GM12878 (cell line): ENCODE results near the gene DSTYK. TPM values are rescaled to one million over a fixed set of nuclear protein-coding genes. Genes with fewer than 3 reads are reported as not detected.

Experiments
- ATAC-seq: fragments of 200-7000 bp; cut with Tn5 transposase; 3 replicates; pipeline ENCODE4 v1.9.1; 2020; ENCODE audit warnings: mild to moderate bottlenecking, moderate library complexity
- BruUV-seq: library from RNA; stranded (reverse); fragments of 400-500 nt; replicated peaks from 2 replicates; lab custom pipeline; 2021; lab: Mats Ljungman, UMichigan
- CTCF ChIA-PET: fragments of 300-600 bp; sonication (Branson Sonifier 250); formaldehyde crosslinking; extraction: SDS; loops from one replicate; lab custom pipeline; 2021; ENCODE audit warnings: inconsistent platforms; lab: Yijun Ruan, JAX
- POLR2A ChIA-PET: fragments of 350-600 bp; formaldehyde crosslinking; extraction: SDS; loops from one replicate; lab custom pipeline; 2021; ENCODE audit warnings: inconsistent platforms; lab: Charles Lee
- RAD21 ChIA-PET: fragments of 300-600 bp; sonication (Branson Sonifier 250); formaldehyde crosslinking; loops from one replicate; lab custom pipeline; 2023; ENCODE audit warnings: antibody characterized with exemption; ENCODE audit not compliant: unreplicated experiment; lab: Charles Lee
- SMC1A ChIA-PET: fragments of 300-600 bp; sonication (Branson Sonifier 250); formaldehyde crosslinking; loops from one replicate; lab custom pipeline; 2023; ENCODE audit not compliant: unreplicated experiment, uncharacterized antibody; lab: Charles Lee
- DNase-seq: peaks from one replicate; pipeline ENCODE4 v3.0.0-alpha.2; 2011; ENCODE audit warnings: low read depth, low spot score
- FAIRE-seq: peaks from 3 replicates; lab custom pipeline; 2011; peaks lifted over from hg19 to GRCh38; lab: Jason Lieb, UNC
- H2AFZ ChIP-seq: 2 replicates; pipeline ENCODE4 v1.6.0; 2011; ENCODE audit warnings: low read depth, low read length, control low read depth; ENCODE audit not compliant: control insufficient read depth
- H3K27ac ChIP-seq: 2 replicates; pipeline ENCODE4 v1.5.1; 2011; ENCODE audit warnings: control low read depth; ENCODE audit not compliant: control insufficient read depth, insufficient read depth
- H3K27me3 ChIP-seq, 2 experiments: replicated peaks in 1 of 2; 2 replicates each; pipeline versions ENCODE4 v1.6.0 to v1.6.1; 2011; ENCODE audit warnings: low read length in 1 of 2; ENCODE audit not compliant: control insufficient read depth in 2 of 2, insufficient read depth in 2 of 2
- H3K36me3 ChIP-seq, 2 experiments: 2 replicates each; pipeline ENCODE4 v1.5.1; 2011; ENCODE audit warnings: low read length in 1 of 2; ENCODE audit not compliant: control insufficient read depth in 2 of 2, insufficient read depth in 2 of 2
- H3K4me1 ChIP-seq: 2 replicates; pipeline ENCODE4 v1.6.1; 2011; ENCODE audit warnings: mild to moderate bottlenecking, low read length, moderate library complexity, mixed read lengths; ENCODE audit not compliant: control insufficient read depth, insufficient read depth
- H3K4me2 ChIP-seq: 2 replicates; pipeline ENCODE4 v1.6.0; 2011; ENCODE audit warnings: control low read depth; ENCODE audit not compliant: control insufficient read depth, insufficient read depth
- H3K4me3 ChIP-seq: fragments of 200-600 bp; sonication (generic); 2 replicates; pipeline ENCODE4 v1.5.1; 2016
- H3K79me2 ChIP-seq: 2 replicates; pipeline ENCODE4 v1.6.0; 2011; ENCODE audit warnings: low read length; ENCODE audit not compliant: control insufficient read depth, insufficient read depth
- H3K9ac ChIP-seq: 2 replicates; pipeline ENCODE4 v1.8.0; 2011; ENCODE audit warnings: low read length, control low read depth, mixed read lengths; ENCODE audit not compliant: control insufficient read depth, insufficient read depth
- H3K9me3 ChIP-seq: replicated peaks from 3 replicates; pipeline ENCODE4 v1.5.1; 2011; ENCODE audit warnings: mild to moderate bottlenecking, low read length; ENCODE audit not compliant: control insufficient read depth, insufficient read depth
- H4K20me1 ChIP-seq: 2 replicates; pipeline ENCODE4 v1.6.0; 2011; ENCODE audit not compliant: control insufficient read depth, insufficient read depth
- ATF7 ChIP-seq: fragments of 450-650 bp; IDR thresholded peaks from 2 replicates; pipeline ENCODE4 v1.6.1; 2016; ENCODE audit warnings: low read depth, mild to moderate bottlenecking
- CBX3 ChIP-seq: fragments of 200-600 bp; sonication (generic); IDR thresholded peaks from 2 replicates; pipeline ENCODE4 v1.6.1; 2016; ENCODE audit warnings: low read depth, borderline replicate concordance
- EP300 ChIP-seq, 2 experiments: fragments of 150-350 bp in 1 of 2; IDR thresholded peaks; 2 replicates each; pipeline ENCODE4 v1.6.1; 2011 to 2012; ENCODE audit warnings: low read depth in 2 of 2, low read length in 2 of 2, borderline replicate concordance in 1 of 2, improper control_type of control experiment in 1 of 2, inconsistent platforms in 1 of 2; ENCODE audit not compliant: control insufficient read depth in 1 of 2
- ETV6 ChIP-seq, 2 experiments: fragments of 450-650 bp in 1 of 2; IDR thresholded peaks in 1 of 2; conservative IDR thresholded peaks in 1 of 2; 2 replicates each; pipeline ENCODE4 v1.6.1; 2014; ENCODE audit warnings: antibody characterized with exemption in 1 of 2, borderline replicate concordance in 1 of 2, low read depth in 1 of 2, mild to moderate bottlenecking in 1 of 2, moderate library complexity in 1 of 2
- JUNB ChIP-seq: IDR thresholded peaks from 2 replicates; pipeline ENCODE4 v1.6.1; 2016; ENCODE audit warnings: antibody characterized with exemption, mild to moderate bottlenecking
- KLF5 ChIP-seq: fragments of 450-650 bp; IDR thresholded peaks from 2 replicates; pipeline ENCODE4 v1.6.1; 2014; ENCODE audit warnings: mild to moderate bottlenecking; ENCODE audit not compliant: partially characterized antibody
- NFIC ChIP-seq: IDR thresholded peaks from 2 replicates; pipeline ENCODE4 v1.6.1; 2012; ENCODE audit warnings: low read depth, mild to moderate bottlenecking, inconsistent platforms, low read length, moderate library complexity
- RAD51 ChIP-seq: fragments of 450-650 bp; IDR thresholded peaks from 2 replicates; pipeline ENCODE4 v1.6.1; 2016; ENCODE audit warnings: moderate library complexity, mild to moderate bottlenecking, inconsistent platforms
- RB1 ChIP-seq: fragments of 450-650 bp; formaldehyde crosslinking; IDR thresholded peaks from 2 replicates; pipeline ENCODE4 v1.6.1; 2017; ENCODE audit warnings: mild to moderate bottlenecking, borderline replicate concordance
- RELA ChIP-seq: fragments of 450-650 bp; IDR thresholded peaks from 2 replicates; pipeline ENCODE4 v1.8.0; 2014; ENCODE audit warnings: borderline replicate concordance; ENCODE audit not compliant: partially characterized antibody
- SIX5 ChIP-seq: IDR thresholded peaks from 2 replicates; pipeline ENCODE4 v1.6.1; 2011; ENCODE audit warnings: mild to moderate bottlenecking, low read depth, low read length, moderate library complexity; ENCODE audit not compliant: severe bottlenecking
- SMARCA5 ChIP-seq: fragments of 450-650 bp; IDR thresholded peaks from 2 replicates; pipeline ENCODE4 v1.6.1; 2017; ENCODE audit warnings: mild to moderate bottlenecking
- SREBF2 ChIP-seq: IDR thresholded peaks from 2 replicates; pipeline ENCODE4 v1.6.1; 2012; ENCODE audit warnings: mild to moderate bottlenecking, low read length
- SRF ChIP-seq, 2 experiments: IDR thresholded peaks; 2 replicates each; pipeline ENCODE4 v1.6.1; 2011; ENCODE audit warnings: low read depth in 2 of 2, low read length in 2 of 2, mild to moderate bottlenecking in 1 of 2, moderate library complexity in 1 of 2
- YBX1 ChIP-seq: fragments of 450-650 bp; IDR thresholded peaks from 2 replicates; pipeline ENCODE4 v1.6.1; 2016; ENCODE audit warnings: antibody characterized with exemption
- ZNF592 ChIP-seq: fragments of 450-650 bp; IDR thresholded peaks from 2 replicates; pipeline ENCODE4 v1.6.1; 2017; ENCODE audit warnings: mild to moderate bottlenecking, moderate library complexity
- WGBS: methylation state at CpG from one replicate; pipeline ENCODE4 v1.1.6; 2016; ENCODE audit warnings: low lambda C conversion rate; ENCODE audit not compliant: insufficient replicate concordance, insufficient coverage; ENCODE audit errors: missing lambda C conversion rate; 5-methylcytosine and 5-hydroxymethylcytosine counted together
- in situ Hi-C: fragments of 300-500 bp; cut with MboI; formaldehyde crosslinking; loops from 9 replicates; pipeline ENCODE4 v1.14.3; 2018; ENCODE audit warnings: mixed read lengths
- intact Hi-C: fragments of 100-400 bp; cut with micrococcal nuclease; formaldehyde crosslinking; loops from one replicate; pipeline ENCODE4 v1.14.2; 2022; ENCODE audit not compliant: unreplicated experiment
- polyA plus RNA-seq, 11 experiments: library from polyadenylated mRNA; depleted of rRNA in 4 of 11; unstranded in 6 of 11; stranded (reverse) in 5 of 11; fragments of >200 nt; fragmentation: Nextera tagmentation in 4 of 11; fragmentation: Illumina TruSeq in 1 of 11; extraction: Ambion mirVana in 4 of 11; extraction: Trizol in 1 of 11; gene quantifications; 1 replicate in 1 of 11; 2 replicates in 10 of 11; pipeline versions ENCODE4 v1.2.1 to v1.2.3, GENCODE V29; 2011 to 2016; ENCODE audit warnings: inconsistent platforms in 2 of 11, missing spikeins in 2 of 11, low read depth in 1 of 11
- total RNA-seq, 4 experiments: library from RNA; depleted of rRNA in 3 of 4; stranded (reverse); fragments of >200 nt in 3 of 4; fragmentation: Illumina TruSeq in 1 of 4; extraction: Trizol in 1 of 4; gene quantifications; 2 replicates each; pipeline versions ENCODE4 v1.2.1 to v1.2.3, GENCODE V29; 2013 to 2021
- TF ChIP-seq, protein P1 (sequence below): fragments of 150-350 bp; IDR thresholded peaks from 2 replicates; pipeline ENCODE4 v1.6.1; 2014; ENCODE audit warnings: mild to moderate bottlenecking, low read depth, low read length

The DSTYK gene
- total and polyA plus RNA-seq, 10 of the 15 experiments (the other 5 are each of a cell fraction or from before 2014, with no cell fraction given): 2.7 to 5.5 (median 3.6) TPM

GRCh38 chr1:205121660-205122488 is 89.6 kb downstream of the DSTYK start, which contains the start of gene RBBP5:
TSS of gene RBBP5 (minus strand) at chr1:205121978. CDS start at chr1:205121873, 105 bp downstream.
- Histone ChIP-seq H3K9ac (peak within 1 kb of the TSS; percentile 91), H3K4me3 (peak within 1 kb of the TSS; percentile 96), H3K36me3 (no peaks in the 10 kb centered on the region), H3K27ac (peak within 1 kb of the TSS; percentile 99), H3K27me3 (no peaks in the 10 kb centered on the region), H3K79me2 (peaks cover 32% of the 10 kb centered on the region), H4K20me1 (no peaks in the 10 kb centered on the region), H2AFZ (peak within 1 kb of the TSS; percentile 98), H3K4me1 (no peaks in the 10 kb centered on the region; the same call in 1 of the 2 replicates), H3K4me2 (peak within 1 kb of the TSS; percentile 94), H3K9me3 (no peaks in the 10 kb centered on the region)
- DNase-seq: peak; percentile 94
- ChIA-PET SMC1A (interaction anchor here (0.7 to 4.5 kb wide), 10 partner anchors 9 to 204 kb away, joined by 3 to 24 read pairs (median 4); no protein-coding TSS in a partner anchor), RAD21 (interaction anchor here (0.8 to 1.9 kb wide), 5 partner anchors 12 to 149 kb away, joined by 3 to 6 read pairs (median 3); no protein-coding TSS in a partner anchor), POLR2A (interaction anchor here (0.6 to 1.2 kb wide), 4 partner anchors 10 to 77 kb away, joined by 3 to 5 read pairs (median 4); no protein-coding TSS in a partner anchor), CTCF (interaction anchor here (0.7 to 11.3 kb wide), 13 partner anchors 9 to 364 kb away, joined by 3 to 88 read pairs (median 6); no protein-coding TSS in a partner anchor)
- ATAC-seq: peak; percentile 97
- intact Hi-C loops: loop anchor here (1.0 to 5.0 kb wide), 2 partner anchors 90 to 164 kb away; partner anchors contain the start of gene DSTYK
- 1% methylated on average over 46 of the region's 46 CpGs for WGBS
- in situ Hi-C loops: no loop called here
- FAIRE-seq: peak; percentile 98
- BruUV-seq: no TSS peak
- peak; percentile 80; the same call in 1 of the 2 replicates for TF ChIP-seq NFIC
- TF ChIP-seq CBX3: no peak
- TF ChIP-seq ETV6 (conservative IDR thresholded peaks at IDR 0.05 in 1 of 2, IDR thresholded peaks at IDR 0.05 in 1 of 2; ENCODE audit: borderline replicate concordance in 1 of 2, low read depth in 1 of 2): peak in 1 of 2 experiments; percentile 79; a peak in 1 of 4 replicates
- peak in 1 of 2 experiments; percentile 22; a peak in 2 of 4 replicates for TF ChIP-seq EP300 (IDR thresholded peaks at IDR 0.05; ENCODE audit: borderline replicate concordance in 1 of 2, control insufficient read depth in 1 of 2, low read depth in 2 of 2, low read length in 2 of 2)
- no peak for TF ChIP-seq YBX1
- TF ChIP-seq JUNB: peak; percentile 23; the same call in 1 of the 2 replicates
- TF ChIP-seq, protein P1, sequence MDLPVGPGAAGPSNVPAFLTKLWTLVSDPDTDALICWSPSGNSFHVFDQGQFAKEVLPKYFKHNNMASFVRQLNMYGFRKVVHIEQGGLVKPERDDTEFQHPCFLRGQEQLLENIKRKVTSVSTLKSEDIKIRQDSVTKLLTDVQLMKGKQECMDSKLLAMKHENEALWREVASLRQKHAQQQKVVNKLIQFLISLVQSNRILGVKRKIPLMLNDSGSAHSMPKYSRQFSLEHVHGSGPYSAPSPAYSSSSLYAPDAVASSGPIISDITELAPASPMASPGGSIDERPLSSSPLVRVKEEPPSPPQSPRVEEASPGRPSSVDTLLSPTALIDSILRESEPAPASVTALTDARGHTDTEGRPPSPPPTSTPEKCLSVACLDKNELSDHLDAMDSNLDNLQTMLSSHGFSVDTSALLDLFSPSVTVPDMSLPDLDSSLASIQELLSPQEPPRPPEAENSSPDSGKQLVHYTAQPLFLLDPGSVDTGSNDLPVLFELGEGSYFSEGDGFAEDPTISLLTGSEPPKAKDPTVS: peak; percentile 86; the same call in 1 of the 2 replicates
- TF ChIP-seq SMARCA5: peak; percentile 98
- peak; percentile 80 for TF ChIP-seq SIX5
- TF ChIP-seq RB1: peak; percentile 98; the same call in 1 of the 2 replicates
- TF ChIP-seq RAD51: 0 out of 2 replicates have a peak, but pooled peaks have one; percentile 56
- peak; percentile 96 for TF ChIP-seq RELA
- peak; percentile 95 for TF ChIP-seq ATF7
- TF ChIP-seq ZNF592: peak; percentile 98
- TF ChIP-seq SRF (IDR thresholded peaks at IDR 0.05; ENCODE audit: low read depth in 2 of 2, low read length in 2 of 2): peak; percentile 46 to 92; a peak in 3 of 4 replicates
- no peak for TF ChIP-seq SREBF2
- TF ChIP-seq KLF5: peak; percentile 94
